ENCODE results near the gene SLC3A2.
"Not testable (repeated sequence)": the region's sequence is repeated elsewhere in the genome, so short reads cannot be mapped to it uniquely, and the experiment has no call there.

SLC3A2 gene

DNA sequence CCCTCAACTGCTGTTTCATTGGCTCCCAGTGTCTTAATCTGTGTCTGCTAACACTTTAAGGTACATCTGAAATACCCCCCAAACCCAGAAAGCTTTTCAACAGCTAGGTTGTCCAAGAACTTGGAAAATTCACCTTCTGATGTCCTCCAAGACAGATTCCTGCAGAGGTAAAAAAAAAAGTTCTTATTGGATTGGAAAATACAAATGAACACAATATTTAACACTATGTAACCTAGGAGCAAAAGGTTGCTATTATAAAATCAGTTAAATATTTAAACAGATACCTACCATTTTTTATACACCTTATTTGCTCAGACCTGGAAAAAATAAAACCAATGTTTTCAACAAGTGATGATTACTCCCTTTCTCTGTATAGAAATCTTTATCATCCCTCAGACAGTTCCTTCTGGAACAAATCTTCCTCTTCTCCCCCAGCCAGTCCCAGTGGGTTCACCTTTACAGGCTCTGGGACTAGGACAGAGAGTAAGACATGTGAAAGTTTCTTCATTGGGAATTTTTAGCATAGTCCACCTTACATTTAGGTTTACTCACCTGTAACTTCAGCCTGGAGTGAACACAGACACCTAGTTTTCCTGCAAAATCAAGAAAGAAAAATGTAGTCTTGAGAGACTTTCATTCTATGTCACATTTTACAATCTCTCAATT, 28.0 kb upstream of the SLC3A2 start:
- DNase-seq = no peak

- DNase-seq = no peak
Observed at GRCh38 chr11:62853279-62853965, 27.3 kb upstream of the SLC3A2 start.

DNA sequence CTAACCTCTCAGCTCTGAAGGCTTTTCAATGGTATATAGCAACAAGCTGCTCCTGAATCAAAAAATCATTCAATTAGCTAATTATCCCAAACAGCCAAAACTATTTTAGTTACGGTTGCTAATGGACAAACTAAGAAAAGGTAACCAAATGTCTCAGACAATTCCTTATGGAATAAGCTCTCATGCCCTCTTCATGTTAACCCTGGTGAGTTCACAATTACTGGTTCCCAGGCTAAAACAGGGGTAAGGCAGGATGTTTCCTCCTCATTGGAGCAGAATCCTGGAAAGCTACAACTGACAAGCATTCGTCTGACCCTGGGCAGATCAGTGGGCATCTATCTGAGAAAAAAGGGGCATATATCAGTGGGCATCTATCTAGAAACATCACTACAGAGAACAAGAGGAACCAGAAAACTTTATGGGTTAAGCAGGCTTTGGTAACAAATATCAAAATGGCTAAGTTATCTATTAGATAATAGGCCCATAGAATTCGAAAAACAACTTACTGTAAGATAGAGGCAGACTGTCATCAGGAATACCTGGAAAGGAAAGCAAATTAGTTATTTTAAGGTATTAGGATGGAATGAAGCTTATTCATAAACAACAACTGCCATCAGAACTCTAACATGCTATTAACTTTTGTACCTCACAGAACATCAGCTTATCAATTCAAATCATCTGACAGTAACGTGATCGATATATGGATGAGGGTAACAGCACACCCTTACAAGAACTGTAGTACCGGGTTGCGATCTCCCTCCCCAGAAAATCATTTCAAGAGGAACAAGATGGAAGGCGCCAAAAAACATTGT, 26.5 kb upstream of the SLC3A2 start:
- DNase-seq = no peak

- DNase-seq = no peak
Observed at GRCh38 chr11:62854825-62855570, 25.7 kb upstream of the SLC3A2 start.

- peak; percentile 97 for DNase-seq
Observed at GRCh38 chr11:62855571-62856332, 24.9 kb upstream of the SLC3A2 start.

DNA sequence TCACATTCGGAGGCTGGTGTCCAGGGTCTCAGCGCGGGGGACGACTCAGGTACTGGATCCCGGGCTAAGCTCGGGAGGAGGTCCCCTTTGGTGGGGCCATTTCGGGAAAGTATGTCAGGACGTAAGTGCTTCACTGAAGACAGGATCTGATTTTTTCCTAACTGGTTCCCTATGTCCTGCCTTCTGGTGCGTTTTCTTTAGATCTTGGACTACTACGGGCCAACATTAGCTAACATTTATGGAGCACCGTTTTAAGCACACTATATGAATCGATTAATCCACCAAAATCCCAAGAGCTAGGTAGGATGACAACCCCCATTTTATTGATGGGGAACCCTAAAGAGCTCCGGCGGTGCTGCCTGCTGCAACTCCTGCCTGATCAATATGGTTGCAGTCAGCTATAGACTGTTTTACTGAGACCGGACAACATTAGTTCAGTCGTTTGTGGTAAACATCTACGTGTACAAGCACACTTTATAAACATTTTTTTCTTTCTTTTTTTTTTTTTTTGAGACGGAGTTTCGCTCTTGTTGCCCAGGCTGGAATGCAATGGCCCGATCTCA, 24.3 kb upstream of the SLC3A2 start:
- DNase-seq = no peak

GRCh38 chr11:62857541-62857982, 23.1 kb upstream of the SLC3A2 start:
- DNase-seq = no peak

DNA sequence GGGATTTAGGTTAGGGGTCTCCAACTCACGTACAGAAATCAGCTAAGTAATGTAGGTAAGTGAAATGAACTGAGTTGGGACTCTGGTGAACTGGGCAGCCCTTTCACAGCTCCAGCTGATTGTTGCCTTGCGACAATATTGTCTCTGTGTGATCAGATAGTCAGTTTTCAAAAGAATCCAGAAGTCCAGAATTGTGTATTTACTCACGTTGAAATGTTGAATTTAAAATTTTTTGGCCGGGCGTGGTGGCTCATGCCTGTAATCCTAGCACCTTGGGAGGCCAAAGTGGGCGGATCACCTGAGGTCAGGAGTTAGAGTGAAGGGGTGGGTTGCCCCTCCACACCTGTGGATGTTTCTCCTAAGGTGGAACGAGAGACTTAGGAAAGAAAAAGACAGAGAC, 22.5 kb upstream of the SLC3A2 start:
- no peak for DNase-seq

DNA sequence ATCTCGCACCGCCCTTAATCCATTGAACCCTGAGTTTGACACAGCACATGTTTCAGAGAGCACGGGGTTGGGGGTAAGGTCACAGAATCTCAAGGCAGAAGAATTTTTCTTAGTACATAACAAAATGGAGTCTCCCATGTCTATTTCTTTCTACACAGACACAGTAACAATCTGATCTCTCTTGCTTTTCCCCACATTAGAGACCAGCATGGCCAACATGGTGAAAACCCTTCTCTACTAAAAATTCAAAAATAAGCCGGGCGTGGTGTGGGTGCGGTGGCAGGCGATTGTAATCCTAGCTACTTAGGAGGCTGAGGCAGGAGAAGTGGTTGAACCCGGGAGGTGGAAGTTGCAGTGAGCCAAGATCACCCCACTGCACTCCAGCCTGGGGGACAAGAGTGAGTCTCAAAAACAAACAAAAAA, 21.4 kb upstream of the SLC3A2 start:
- not testable (repeated sequence) for DNase-seq

DNA sequence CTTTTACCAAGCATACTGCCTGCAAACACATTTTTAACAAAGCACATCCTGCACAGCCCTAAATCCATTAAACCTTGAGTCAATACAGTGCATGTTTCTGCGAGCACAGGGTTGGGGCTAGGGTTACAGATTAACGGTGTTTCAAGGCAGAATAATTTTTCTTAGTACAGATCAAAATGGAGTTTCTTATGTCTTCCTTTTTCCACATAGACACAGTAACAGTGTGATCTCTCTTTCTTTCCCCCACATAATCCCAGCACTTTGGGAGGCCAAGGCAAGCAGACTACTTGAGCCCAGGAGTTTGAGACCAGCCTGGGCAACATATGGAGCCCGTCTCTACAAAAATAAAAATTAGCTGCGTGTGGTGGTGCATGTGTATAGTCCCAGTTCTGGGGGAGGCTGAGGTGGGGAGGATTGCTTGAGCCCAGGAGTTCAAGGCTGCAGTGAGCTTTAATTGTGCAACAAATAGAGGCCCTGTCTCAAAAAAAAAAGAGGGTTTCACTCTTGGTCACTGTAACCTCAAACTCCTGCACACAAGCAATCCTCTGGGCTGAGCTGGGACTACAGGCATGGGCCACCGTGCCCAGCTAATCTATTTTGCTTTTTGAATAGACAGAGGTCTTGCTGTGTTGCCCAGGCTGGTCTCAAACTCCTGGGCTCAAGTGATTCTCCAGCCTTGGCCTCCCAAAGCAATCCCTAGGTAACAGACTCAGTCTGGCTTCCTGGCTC, 19.7 kb upstream of the SLC3A2 start:
- DNase-seq = no peak

DNA sequence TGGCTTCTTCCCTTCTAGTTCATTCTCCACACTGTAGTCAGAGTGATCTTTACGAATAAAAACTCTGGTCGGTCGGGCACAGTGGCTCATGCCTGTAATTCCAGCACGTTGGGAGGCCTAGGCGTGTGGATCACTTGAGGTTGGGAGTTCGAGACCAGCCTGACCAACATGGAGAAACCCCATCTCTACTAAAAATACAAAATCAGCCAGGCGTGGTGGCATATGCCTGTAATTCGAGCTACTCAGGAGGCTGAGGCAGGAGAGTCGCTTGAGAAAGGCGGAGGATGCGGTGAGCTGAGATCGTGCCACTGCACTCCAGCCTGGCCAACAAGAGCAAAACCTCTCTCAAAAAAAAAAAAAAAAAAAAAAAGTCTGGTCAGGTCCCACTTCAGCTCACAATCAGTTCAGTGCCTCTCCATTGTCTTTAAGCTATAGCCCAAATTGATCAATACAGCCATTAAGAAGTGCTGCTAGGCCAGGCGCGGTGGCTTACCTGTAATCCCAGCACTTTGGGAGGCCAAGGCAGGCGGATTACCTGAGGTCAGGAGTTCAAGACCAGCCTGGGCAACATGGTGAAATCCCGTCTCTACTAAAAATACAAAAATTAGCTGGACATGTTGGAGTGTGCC, 19.0 kb upstream of the SLC3A2 start:
- not testable (repeated sequence) for DNase-seq

DNA sequence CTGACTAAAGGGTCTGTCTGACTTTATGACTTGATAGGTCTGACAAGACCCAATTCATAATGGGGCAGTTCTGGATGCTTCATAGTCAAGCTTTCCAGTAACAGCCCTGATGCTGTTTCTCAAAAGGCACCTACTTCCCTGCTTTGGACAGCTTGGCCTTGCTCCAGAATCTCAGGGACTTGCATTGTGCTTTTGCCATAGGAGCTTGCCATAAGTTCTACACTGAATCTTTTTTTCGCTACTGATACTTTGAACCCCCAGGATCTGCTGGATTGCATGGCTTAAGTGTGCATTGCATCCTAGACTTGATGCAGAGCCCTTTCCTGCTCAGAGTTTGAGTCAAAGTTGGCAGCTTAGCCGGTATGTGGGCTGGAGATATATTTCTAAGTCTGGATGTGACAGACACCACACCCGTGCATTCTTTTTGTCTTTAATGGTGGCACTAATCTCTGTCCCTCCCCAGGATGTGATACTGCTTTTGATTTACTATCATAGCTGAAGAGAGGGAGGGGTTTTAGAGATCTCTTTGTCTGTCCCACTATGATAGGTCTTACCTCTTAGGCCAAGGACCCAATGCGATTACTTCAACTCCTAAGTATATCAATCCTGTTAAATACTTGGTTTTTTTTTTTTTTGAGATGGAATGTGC, 16.9 kb upstream of the SLC3A2 start:
- DNase-seq = no peak

DNA sequence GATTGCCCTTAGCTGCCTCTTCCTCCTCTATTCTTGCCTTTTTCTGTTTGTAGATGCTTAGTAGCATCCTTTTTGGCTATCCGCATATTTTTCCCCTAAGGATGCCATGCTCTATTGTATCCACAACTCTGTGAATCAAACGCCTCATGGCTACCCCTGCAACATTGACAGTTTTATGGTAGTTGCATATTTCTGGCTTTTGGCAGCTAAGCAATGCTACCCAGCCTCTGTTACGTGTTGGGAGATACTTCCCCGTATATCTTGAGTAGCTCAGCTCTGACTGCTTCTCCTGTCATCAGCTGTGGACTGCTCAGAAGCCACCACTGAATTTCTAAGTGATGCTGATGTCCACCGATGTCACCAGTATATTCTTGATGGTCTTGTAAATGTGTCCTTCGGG, 15.1 kb upstream of the SLC3A2 start:
- no peak for DNase-seq

DNA sequence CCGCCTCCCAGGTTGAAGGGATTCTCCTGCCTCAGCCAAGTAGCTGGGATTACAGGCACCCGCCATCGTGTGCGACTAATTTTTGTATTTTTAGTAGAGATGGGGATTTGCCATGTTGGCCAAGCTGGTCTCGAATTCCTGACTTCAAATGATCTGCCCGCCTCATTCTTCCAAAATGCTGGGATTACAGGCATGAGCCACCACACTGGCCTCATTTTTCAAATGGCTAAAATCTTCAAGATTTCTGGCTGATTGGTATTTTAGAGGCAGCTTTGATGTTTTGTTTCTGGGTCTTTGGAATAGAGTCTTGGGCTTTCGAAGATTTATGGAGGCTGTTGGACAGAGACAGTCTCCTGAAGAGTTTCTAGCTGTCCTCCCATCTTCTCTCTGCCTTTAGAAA, 5.8 kb upstream of the SLC3A2 start:
- no peak for DNase-seq

- DNase-seq = no peak
Observed at GRCh38 chr11:62875698-62876478, 4.8 kb upstream of the SLC3A2 start.

DNA sequence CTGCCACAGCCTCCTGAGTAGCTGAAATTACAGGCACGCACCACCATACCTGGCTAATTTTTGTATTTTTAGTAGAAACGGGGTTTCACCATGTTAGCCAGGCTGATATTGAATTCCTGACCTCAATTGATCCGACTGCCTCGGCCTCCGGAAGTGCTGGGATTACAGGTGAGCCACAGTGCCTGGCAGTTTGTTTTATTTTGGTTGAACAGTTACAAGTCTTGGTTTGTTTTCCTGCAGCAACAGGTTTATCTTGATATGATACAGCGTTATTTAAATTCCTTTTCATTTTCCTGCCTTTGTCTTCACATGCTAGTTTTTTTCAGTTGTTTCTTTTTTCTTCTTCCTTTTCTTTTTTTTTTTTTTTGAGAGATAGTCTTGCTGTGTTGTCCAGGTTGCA, 4.0 kb upstream of the SLC3A2 start:
- no peak for DNase-seq

GRCh38 chr11:62879235-62879978, 1.3 kb upstream of the SLC3A2 start:
- no peak for DNase-seq

DNA sequence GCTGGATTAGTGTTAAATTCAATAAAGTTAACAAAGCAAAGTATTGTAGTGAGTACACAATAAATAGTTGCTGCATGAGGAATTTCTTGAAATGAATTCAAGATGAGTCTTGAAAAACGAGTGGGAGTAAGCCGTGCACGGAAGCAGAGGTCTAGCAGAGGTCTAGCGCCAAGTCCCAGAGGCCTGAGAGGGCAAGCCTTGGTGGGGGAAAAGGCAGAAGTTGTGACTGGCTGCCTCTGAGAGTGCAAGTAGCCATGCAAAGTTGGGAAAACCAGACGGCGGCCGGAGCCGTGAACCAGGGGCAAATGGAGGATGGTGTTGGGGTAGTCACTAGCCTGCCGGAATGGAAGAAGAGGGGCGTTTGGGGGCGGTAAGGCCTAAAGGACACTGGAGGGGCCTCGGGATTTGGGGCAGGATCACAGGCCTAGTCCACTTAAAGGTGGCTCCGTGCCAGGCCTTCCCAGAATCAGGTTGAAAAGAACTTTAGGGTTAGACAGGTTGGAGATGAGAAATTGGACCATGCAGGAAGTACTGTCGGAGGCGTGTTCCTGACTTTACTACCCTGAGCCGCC, 379 bp upstream of the SLC3A2 start:
- DNase-seq = no peak
